Type B pancreatic cell (in vitro differentiated cells): ENCODE measurements around the gene MRPL23. TPM values are rescaled to one million over a fixed set of nuclear protein-coding genes. Genes with fewer than 3 reads are reported as not detected.

Experiments used
- DNase-seq: peaks from one replicate; pipeline ENCODE4 v3.0.0; 2021; ENCODE audit warnings: mixed read lengths; ENCODE audit not compliant: unreplicated experiment; ENCODE audit errors: extremely low spot score
- H3K27ac Mint-ChIP-seq: 2 replicates; pipeline ENCODE4 v1.8.0; 2021; ENCODE audit warnings: mild to moderate bottlenecking, mixed read lengths
- H3K27me3 Mint-ChIP-seq: 2 replicates; pipeline ENCODE4 v1.8.0; 2021; ENCODE audit warnings: mixed read lengths
- H3K36me3 Mint-ChIP-seq: 2 replicates; pipeline ENCODE4 v1.8.0; 2021; ENCODE audit warnings: mixed read lengths
- H3K4me1 Mint-ChIP-seq: one replicate; pipeline ENCODE4 v1.8.0; 2021; ENCODE audit warnings: mixed read lengths; ENCODE audit not compliant: unreplicated experiment
- H3K4me3 Mint-ChIP-seq: 2 replicates; pipeline ENCODE4 v1.8.0; 2021; ENCODE audit warnings: mild to moderate bottlenecking, mixed read lengths
- H3K9me3 Mint-ChIP-seq: 2 replicates; pipeline ENCODE4 v1.8.0; 2021; ENCODE audit warnings: mixed read lengths
- total RNA-seq: library from RNA; stranded (reverse); gene quantifications from 2 replicates; pipeline ENCODE4 v1.2.1, GENCODE V29; 2021; ENCODE audit warnings: low replicate concordance
- TF ChIP-seq, protein P1 (sequence below): fragments of 200-600 bp; sonication (generic); conservative IDR thresholded peaks from 2 replicates; pipeline ENCODE4 v1.5.0; 2021; ENCODE audit warnings: antibody characterized with exemption, mild to moderate bottlenecking

Gene MRPL23
- total RNA-seq, 1 donor from 2014 or later, result 46.1 TPM

DNA sequence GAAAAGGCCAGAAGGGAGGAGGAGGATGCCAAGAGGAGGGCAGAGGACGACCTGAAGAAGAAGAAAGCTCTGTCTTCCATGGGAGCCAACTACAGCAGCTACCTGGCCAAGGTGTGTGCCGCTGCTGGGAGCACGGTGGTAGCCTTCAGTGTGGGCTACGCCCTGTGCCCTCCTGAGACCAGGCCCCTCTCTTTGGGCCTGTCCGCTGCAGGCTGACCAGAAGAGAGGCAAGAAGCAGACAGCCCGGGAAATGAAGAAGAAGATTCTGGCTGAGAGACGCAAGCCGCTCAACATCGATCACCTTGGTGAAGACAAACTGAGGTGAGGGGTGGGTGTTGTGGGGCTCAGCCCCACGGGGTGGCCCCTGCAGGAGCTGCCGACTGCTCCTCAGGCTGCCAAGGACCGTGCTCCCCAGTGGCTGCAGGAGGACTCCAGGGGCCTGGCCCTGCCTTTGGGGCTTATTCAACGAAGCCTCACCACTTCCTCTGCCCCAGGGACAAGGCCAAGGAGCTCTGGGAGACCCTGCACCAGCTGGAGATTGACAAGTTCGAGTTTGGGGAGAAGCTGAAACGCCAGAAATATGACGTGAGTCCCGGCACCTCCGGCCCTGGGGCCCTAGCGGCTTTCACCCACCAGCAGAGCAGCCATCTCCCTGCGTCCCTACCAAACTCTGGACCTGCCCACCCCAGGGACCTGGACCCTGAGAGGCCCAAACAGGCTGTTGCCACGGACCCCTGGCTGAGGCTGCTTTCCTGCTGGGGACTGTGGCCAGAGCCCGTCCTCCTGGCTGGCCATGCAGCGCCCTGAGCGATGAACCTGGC lies 12.6 kb upstream of the MRPL23 start:
- DNase-seq, result peak; percentile 67
- H3K4me3 Mint-ChIP-seq, result no peak overlapping the region
- H3K9me3 Mint-ChIP-seq, result no peaks in the 10 kb centered on the region
- TF ChIP-seq, protein P1, sequence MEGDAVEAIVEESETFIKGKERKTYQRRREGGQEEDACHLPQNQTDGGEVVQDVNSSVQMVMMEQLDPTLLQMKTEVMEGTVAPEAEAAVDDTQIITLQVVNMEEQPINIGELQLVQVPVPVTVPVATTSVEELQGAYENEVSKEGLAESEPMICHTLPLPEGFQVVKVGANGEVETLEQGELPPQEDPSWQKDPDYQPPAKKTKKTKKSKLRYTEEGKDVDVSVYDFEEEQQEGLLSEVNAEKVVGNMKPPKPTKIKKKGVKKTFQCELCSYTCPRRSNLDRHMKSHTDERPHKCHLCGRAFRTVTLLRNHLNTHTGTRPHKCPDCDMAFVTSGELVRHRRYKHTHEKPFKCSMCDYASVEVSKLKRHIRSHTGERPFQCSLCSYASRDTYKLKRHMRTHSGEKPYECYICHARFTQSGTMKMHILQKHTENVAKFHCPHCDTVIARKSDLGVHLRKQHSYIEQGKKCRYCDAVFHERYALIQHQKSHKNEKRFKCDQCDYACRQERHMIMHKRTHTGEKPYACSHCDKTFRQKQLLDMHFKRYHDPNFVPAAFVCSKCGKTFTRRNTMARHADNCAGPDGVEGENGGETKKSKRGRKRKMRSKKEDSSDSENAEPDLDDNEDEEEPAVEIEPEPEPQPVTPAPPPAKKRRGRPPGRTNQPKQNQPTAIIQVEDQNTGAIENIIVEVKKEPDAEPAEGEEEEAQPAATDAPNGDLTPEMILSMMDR, result no peak
- no peak overlapping the region for H3K27ac Mint-ChIP-seq
- peaks cover 19% of the 10 kb centered on the region for H3K4me1 Mint-ChIP-seq
- H3K36me3 Mint-ChIP-seq, result peaks cover 4% of the 10 kb centered on the region
- H3K27me3 Mint-ChIP-seq, result no peaks in the 10 kb centered on the region

DNA sequence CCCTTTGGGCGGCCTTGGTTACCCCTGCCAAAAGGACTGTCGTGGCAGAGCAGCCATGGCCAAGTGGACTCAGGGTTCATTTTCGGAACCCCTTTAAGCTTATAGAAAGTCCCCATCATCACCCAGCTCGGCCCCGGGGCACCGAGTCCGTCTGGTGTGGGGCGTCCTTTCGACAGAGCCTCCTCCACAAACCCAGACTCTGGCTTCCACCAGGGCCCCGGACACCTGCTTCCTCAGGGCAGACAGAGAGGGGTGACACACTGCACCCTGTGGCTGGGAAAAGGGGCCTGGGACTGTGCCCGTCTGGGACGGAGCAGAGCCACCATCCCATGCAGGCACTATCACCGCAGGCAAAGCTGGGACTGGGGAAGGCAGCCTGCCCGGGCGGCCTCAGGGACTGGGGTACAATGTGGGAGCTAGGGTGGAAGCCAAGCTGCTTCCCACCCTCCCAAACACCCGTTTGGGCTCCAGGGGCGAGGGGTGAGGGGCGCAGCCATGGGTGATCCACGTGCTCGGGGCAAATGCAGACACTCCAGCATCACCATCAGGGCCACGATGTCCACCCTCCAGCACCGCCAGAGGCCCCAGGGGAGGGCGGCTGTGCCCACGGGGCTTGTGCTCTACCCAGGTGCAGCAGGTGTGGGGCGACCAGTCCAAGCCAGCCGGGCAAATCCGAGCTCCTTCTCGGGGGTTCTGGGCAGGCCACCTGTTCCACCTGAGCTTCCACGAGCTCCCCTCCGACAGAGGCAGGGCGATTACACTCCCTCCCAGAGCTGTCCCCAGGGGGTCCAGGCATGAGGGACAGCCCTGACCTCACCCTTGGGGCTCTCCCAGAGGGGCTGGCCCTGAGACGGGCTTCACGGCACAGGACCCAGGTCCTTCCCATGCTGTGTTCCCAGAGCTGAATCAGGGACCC lies 11.7 kb upstream of the MRPL23 start:
- Mint-ChIP-seq H3K4me1 (peaks cover 25% of the 10 kb centered on the region), H3K36me3 (peaks cover 4% of the 10 kb centered on the region), H3K27me3 (no peaks in the 10 kb centered on the region), H3K9me3 (no peaks in the 10 kb centered on the region), H3K4me3 (no peak overlapping the region), H3K27ac (no peak overlapping the region)
- TF ChIP-seq, protein P1, result no peak
- DNase-seq, result no peak

DNA sequence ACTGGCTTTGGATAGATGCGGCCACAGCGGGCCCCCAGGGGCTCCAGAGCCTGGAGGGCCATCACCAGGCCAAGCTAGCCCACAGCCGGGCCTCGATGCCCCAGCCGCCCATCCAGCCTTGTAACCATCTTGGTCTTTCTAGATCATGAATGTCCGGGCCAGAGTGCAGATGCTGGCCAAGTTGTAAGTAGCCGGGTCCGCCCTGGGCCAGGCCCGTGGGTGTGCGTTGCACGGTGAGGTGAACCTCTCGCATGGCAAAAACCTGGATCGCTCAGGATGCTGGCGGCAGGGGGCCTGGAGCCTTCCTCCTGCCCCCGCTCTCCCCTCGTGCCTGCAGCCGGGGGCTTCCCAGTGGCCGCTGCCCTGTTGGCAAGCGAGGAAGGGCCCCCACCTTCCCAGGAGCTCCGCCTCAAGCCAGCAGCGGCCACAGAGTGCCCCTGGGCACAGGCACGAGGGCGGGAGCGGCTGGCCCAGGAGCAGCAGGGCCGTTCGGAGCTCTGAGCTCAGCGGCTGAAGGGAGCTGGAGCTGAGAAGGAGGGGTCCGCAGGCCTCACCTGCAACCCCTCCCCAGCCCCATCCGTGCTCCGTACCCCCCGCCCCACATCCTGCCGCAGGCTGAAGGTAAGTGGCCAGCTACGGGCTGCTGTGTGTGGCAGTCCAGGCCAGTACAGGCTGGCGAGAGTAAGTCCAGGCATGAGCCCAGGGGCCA lies 10.9 kb upstream of the MRPL23 start:
- TF ChIP-seq, protein P1, result no peak
- no peaks in the 10 kb centered on the region for H3K9me3 Mint-ChIP-seq
- no peak overlapping the region for H3K4me3 Mint-ChIP-seq
- no peaks in the 10 kb centered on the region for H3K27me3 Mint-ChIP-seq
- H3K36me3 Mint-ChIP-seq, result peaks cover 4% of the 10 kb centered on the region
- H3K4me1 Mint-ChIP-seq, result peaks cover 26% of the 10 kb centered on the region
- no peak overlapping the region for H3K27ac Mint-ChIP-seq
- peak; percentile 67 for DNase-seq

DNA sequence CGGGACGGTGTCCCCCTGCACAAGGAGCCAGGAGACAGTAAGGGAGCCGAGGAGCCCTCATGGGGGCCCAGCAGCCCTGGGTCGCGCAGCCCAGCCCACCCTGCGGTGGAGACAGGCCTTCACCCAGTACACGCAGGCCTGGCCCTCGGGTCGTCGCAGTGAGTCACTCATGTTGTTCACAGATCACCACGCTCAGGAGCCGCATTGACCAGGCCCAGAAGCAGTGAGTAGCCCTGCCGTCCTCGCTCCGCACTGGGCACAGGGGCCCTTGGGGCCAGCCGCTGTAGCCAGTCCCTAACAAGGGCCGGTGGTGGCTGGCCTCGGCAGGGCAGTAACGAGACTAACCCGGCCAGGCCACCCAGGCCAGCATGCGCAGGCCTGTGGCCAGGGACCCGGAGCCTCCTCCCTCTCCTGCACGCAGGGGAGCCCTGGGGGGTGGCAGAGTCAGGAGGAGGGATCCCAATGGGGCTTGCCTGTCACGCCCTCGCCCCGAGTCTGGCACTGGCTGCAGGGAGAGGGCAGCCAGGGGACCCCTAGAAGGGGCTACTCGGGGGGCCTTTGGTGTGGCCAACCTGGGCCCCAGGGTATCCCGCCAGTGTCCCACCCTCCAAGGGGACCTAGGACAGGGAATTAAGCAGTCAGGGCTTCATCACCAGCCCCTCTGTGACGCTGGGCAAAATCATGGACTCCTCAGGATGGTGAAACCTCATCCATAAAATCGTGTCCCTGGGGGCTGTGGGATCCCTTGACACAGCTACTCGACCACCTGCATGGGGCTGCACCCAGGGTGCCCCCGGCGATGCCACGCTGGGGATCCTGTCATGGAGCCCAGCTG lies 10.1 kb upstream of the MRPL23 start:
- TF ChIP-seq, protein P1, result no peak
- H3K27me3 Mint-ChIP-seq, result no peaks in the 10 kb centered on the region
- no peaks in the 10 kb centered on the region for H3K9me3 Mint-ChIP-seq
- H3K36me3 Mint-ChIP-seq, result peaks cover 4% of the 10 kb centered on the region
- DNase-seq, result peak; percentile 68
- peaks cover 19% of the 10 kb centered on the region for H3K4me1 Mint-ChIP-seq
- no peak overlapping the region for H3K27ac Mint-ChIP-seq
- H3K4me3 Mint-ChIP-seq, result no peak overlapping the region
